HG02938 (cell line): Measurements from ENCODE around the gene CCL3.
"Not testable (repeated sequence)": the region's sequence is repeated elsewhere in the genome, so short reads cannot be mapped to it uniquely, and the experiment has no call there.

Experiments
- ATAC-seq: cut with Tn5 transposase; IDR thresholded peaks from one replicate; pipeline ENCODE4 v1.9.1; 2021; ENCODE audit warnings: mild to moderate bottlenecking, moderate library complexity; ENCODE audit not compliant: unreplicated experiment

The CCL3 gene

GRCh38 chr17:36087897-36088572 is 1.9 kb downstream of the CCL3 start:
- ATAC-seq, result not testable (repeated sequence)

GRCh38 chr17:36087471-36087870 is 2.5 kb downstream of the CCL3 start:
- ATAC-seq, result not testable (repeated sequence)

DNA sequence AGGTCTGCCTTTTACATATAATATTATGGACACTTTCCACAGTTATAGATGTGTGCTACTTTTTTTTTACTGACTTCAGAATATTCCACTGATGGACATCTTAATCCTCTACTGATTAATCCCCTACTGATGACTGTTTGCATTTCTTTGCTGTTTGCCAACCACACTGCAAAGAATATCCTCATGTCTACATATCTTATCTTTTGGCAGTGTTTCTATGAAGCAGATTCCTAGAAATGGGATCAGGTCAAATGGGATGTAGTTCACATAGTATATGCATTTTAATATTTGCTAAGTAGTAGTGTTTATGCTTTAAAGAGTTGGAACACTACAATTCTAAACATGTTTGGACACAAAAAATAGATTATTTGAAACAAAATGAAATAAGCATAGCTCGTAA is 3.2 kb downstream of the CCL3 start:
- no peak for ATAC-seq

GRCh38 chr17:36085765-36086164 is 4.2 kb downstream of the CCL3 start:
- ATAC-seq, result no peak

DNA sequence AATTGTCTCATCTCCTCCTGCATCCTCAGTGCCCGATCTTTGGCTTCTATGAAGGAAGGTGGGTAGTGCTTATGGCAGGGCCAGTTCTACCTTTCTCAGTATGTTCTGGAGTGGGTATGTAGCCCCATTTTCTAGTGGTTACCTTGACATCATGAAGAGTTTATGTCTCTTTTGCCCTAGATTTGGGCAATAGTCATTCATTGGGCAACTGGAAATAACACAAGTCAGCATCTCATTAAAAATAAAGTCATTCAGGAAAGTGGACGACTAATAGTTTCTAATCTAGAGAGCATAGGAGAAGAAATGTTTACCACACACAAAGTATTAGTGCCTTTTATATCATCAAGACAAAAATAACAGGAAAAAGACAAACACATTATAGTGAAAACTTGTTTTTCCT is 6.3 kb downstream of the CCL3 start:
- not testable (repeated sequence) for ATAC-seq

DNA sequence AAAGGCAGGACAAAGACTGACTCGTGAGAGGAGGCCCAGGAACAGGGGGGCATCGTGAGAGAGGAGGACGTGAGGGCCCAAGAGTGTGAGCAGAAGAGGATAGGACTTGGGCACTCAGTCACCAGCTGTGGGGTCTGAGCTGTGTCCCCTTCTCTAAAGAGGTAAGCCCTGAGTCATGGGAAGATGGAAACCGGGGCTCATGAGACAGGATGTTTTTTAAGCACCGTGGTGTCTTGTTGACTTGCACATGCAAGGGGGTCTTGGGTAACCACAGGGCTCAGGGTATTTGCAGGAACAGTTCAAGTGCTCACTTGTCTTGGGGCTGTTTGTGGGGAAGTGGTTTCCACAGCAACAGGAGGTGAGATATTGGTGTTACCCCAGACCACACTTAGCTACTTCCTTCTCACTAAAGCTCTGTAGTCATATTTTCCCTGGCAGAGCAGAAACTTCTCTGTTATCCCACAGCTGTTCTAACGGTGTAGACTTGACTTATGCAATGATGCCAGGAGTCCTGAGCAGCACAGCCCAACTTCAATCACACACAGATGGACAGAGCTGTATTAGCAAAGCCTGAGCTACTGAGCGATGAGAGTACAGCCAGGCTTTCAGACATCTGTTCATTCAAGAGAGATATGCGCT is 7.3 kb downstream of the CCL3 start:
- peak; percentile 60 for ATAC-seq

GRCh38 chr17:36081681-36082471 is 8.1 kb downstream of the CCL3 start:
- ATAC-seq, result peak; percentile 33

GRCh38 chr17:36074365-36074764 is 15.6 kb downstream of the CCL3 start:
- no peak for ATAC-seq

DNA sequence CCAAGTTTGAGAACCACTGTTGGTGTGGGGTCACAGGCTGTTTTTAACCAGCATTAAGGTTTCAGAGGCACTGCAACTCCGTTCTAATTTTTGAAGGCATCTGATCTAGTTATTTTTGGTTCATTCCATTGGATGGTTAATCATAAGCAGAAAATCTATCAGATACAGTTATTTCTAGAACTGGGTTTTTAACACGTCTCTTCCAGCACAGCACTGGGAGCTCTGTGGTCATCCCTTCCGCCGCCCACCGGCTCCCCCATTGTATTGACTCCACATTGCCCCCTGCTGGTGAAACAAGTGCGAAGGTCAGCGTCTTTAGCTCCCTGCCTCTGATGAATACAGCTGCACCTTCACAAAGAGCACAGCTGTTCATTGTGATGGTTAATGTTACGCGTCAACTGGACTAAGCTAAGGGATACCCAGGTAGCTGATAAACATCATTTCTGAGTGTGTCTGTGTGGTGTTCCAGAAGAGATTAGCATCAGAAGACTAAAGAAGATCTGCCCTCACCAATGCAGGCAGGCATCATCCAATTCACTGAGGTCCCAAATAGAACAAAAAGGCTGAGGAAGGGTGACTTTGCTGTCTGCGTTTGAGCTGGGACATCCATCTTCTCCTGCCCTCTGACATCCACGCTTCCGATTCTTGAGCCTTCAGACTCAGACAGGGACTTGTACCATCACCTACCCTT is 17.4 kb downstream of the CCL3 start:
- ATAC-seq, result no peak

GRCh38 chr17:36071751-36072150 is 18.2 kb downstream of the CCL3 start:
- no peak for ATAC-seq

DNA sequence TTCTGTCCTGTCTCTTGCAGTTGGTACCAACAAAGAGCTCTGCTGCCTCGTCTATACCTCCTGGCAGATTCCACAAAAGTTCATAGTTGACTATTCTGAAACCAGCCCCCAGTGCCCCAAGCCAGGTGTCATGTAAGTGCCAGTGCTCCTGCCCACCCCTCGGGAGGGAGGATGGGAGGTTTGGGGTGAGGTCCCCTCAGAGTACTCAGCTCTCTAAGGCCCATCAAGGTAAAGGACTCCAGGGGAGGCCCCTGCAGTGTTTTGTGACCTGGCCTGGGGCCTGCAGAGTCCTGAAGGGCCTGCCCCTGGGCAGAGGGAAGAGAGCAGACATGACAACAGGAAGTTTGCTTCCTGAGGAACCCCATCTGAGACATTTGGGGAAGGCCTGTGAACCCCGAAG is 19.5 kb downstream of the CCL3 start:
- no peak for ATAC-seq

DNA sequence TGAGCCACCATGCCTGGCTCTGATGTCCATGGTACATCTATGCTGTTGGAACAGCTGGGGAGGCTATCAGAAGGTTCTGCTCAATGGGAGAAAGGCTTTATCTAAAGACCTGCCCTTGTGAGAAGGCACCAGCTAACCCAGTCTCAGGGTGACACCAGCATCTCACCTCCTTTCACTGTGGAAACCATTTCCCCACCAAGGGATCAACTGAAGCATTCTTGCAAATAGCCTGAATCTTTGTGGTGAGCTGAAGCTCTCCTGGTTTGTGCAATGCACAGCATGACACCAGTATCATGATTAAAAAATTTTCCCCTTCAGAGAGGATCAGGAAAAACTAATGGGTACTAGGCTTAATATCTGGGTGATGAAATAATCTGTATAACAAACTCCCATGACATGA is 20.8 kb downstream of the CCL3 start:
- ATAC-seq, result no peak

DNA sequence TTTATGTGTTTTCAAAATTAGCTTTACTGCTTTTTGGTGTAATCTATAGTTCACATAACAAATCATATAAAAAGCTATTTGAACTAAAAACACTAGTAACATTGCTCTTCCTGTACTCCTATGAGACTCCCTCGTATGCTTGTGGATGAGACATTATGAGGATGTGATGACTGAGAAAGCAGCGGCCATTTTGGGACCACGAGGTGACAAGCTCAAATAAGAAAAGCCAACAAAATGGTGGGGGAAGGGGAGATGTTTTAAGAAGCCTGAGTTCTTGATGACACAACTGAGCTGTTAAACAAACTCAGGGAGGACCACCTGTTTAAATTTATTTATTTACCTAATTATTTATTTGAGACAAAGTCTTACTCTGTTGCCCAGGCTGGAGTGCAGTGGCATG is 21.4 kb downstream of the CCL3 start:
- ATAC-seq, result no peak

DNA sequence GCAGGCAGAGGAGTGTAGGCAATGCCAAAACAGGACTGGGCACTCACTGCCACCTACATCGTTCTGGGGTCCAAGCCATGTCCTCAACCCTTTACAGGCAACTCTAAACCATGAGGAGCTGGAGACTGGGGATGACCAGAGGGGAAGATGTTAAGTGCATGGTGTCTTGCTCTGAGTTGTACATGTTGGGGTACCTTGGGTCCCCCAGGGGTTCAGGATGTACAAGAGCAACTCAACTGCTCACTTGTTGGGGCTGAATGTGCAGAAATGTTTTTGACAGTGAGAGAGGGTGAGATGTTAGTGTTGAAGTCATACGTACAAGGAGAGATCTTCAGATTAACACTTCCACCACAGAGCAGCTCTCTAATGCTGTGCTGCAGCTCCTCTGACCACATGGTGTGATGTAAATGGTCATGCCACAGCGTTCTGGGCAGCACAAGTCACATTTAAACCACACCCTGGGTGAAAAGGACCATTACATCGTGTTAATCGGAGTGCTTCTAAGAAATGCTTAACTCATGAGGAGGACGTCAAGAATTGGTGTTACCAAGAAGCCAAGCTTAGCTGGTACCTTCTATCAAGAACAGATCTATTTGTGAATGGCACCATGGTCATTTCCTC is 23.5 kb downstream of the CCL3 start:
- ATAC-seq, result no peak

GRCh38 chr17:36063786-36064541 is 26.0 kb downstream of the CCL3 start, which contains the start of gene CCL18:
TSS of gene CCL18 (plus strand) at chr17:36064272. CDS start at chr17:36064343, 71 bp downstream.
- no peak for ATAC-seq

GRCh38 chr17:36060816-36061215 is 29.1 kb downstream of the CCL3 start:
- ATAC-seq, result no peak

DNA sequence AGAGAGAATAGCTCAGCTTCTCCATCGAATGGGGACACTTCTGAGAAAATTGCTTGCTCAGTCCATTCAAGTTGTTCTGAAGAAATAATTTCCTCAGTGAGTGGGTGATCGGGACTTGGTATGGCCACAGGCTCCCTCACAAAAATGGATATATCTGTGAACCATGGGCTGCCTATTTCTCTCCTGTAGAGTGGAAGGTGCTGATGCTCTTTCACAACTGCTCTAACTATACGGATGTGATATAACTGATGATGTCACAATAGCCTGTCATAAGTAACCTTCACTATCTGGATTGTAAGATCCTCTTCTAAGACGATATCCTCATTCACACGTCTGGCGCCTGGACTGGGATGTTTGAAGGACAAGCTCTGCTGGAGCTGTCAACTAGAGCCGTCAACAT is 30.5 kb downstream of the CCL3 start:
- ATAC-seq, result no peak

GRCh38 chr17:36057911-36058310 is 32.0 kb downstream of the CCL3 start:
- no peak for ATAC-seq

GRCh38 chr17:36055921-36056520 is 33.9 kb downstream of the CCL3 start:
- ATAC-seq, result no peak

DNA sequence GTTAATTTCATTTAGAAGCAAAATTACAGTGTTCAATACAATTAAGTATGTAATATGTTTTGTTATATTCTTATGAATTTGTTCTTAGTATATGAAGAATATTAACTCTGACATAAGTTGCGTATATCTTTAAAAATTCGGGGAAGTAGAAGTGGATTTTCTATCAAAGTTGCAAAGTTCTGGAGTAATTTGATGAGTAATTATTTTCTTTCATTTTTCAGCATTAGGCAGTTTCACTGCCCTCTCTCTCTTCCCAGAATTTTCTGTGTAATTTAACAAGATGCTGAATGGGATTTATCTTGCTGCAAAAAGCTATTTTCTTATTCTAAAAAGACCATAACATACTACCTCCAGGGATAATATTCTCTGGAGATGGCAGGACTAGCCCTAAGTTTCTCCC is 34.8 kb downstream of the CCL3 start:
- ATAC-seq, result no peak
